Stimulated activated CD4-positive, alpha-beta T cell treated with anti-CD3 and anti-CD28 coated beads, Interleukin-2, amount 100 ng/mL, for 4 hours (primary cell): ENCODE data around the gene MRPL20.
"Not testable (repeated sequence)": the region's sequence is repeated elsewhere in the genome, so short reads cannot be mapped to it uniquely, and the experiment has no call there.

Source experiments
- DNase-seq: peaks from one replicate; pipeline ENCODE4 v3.0.0-alpha.2; 2020; ENCODE audit warnings: low read depth

MRPL20 gene

GRCh38 chr1:1406821-1407635, at the start of gene MRPL20:
TSS of gene MRPL20 (minus strand) at chr1:1407293. CDS start at chr1:1407217, 76 bp downstream.
- DNase-seq, result peak; percentile 92

DNA sequence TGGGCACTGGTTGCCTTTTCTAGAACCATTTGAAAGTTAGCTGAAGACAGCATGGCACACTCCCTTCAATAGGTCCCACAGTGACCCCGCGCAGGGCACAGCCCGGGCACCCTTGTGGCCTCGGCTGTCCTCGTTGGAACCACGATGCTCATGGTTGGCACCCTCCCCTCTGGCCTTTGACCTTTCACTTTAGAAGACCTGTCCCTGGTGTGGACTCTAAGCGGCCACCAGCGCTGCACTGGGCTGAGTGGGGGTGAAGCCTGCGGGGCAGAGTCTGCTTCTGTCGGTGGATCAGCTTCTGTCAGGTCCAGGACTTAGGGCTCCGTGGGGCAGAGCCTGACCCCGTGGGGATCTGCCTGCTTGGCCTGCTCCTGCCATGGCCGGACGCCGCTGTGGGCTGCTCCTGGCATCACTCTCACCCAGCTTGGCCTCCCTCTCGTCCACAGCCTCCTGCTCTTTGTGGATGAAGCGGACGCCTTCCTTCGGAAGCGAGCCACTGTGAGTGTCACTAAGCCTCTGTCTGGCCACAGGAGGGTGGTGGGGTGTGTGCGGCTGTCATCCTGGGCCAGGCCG, 49.7 kb upstream of the MRPL20 start:
- not testable (repeated sequence) for DNase-seq

GRCh38 chr1:1455934-1456333, 48.8 kb upstream of the MRPL20 start:
- DNase-seq, result not testable (repeated sequence)

- DNase-seq, result no peak
Observed at GRCh38 chr1:1455366-1455884, 48.3 kb upstream of the MRPL20 start.

DNA sequence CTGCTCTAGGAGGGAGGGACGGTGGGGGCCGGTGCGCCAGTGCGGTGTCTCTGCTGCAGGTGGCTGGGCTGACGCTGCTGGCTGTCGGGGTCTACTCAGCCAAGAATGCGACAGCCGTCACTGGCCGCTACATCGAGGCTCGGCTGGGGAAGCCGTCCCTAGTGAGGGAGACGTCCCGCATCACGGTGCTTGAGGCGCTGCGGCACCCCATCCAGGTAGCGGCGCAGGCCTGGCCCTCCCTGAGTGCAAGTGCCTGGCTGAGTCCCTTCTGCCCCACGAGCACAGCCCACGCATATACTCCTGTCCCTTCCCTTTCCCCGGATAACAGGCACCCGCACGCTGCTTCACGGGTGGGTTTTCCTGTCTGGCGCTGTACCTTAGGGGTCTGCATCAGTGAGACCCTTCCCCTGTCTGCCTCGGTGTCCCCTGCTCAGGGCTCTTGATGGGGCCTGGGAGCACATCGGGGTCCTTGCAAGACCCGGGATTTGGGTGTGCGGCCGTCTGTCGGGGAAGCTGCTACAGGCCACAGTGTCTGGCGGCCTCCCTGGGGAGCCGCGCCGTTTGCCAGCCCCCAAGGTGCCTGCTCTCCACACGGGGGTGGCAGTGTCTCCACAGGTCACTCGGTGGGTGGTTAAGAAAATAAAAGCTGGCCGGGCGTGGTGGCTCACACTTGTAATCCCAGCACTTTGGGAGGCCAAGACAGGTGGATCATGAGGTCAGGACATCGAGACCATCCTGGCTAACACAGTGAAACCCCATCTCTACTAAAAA, 47.4 kb upstream of the MRPL20 start:
- not testable (repeated sequence) for DNase-seq

GRCh38 chr1:1452882-1453281, 45.8 kb upstream of the MRPL20 start:
- DNase-seq, result no peak

GRCh38 chr1:1452365-1452739, 45.3 kb upstream of the MRPL20 start:
- not testable (repeated sequence) for DNase-seq

GRCh38 chr1:1451696-1452364, 44.7 kb upstream of the MRPL20 start:
- no peak for DNase-seq

DNA sequence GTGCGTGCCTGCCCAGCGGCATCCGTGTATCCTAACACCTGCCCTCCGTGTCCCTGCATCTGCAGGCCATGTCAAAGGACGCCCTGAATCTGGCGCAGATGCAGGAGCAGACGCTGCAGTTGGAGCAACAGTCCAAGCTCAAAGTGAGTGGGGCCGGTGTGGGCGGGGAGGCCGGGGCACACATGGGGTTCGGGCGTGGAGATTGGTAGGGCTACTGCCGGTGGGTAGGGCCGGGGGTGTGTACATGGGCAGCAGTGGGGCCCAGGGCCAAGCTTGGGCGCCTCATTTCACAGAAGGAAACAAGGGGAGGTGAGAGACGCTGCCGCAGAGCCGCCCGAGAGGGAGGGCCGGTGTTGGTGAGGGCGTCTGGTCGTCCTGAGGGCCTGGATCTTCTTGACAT, 43.5 kb upstream of the MRPL20 start:
- DNase-seq, result not testable (repeated sequence)

DNA sequence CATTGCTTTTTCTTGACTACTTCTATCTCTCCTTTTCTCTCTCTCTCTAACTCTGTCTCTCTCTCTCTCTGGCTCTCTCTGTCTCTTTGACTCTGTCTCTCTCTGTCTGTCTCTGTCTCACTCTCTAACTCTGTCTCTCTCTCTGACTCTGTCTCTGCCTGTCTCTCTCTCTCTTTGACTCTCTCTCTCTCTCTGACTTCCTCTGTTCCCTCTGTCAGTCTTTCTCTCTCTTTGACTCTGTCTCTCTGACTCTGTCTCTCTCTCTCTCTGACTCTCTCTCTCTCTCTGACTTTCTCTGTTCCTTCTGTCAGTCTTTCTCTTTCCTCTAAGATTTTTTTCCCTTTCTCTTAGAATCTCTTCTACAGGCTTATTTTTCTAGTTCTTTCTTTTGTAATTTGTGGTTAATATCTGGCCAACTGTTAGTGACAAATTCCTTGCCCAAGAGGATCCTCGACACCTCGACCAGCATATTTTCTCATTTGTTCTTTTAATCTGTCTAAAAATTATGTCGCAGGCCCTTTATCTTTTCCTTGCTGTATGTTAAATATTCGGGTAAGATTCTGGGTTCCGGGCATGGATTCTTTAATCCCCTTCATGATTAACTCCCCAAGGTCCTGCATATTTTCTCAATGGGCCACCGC, 42.1 kb upstream of the MRPL20 start, which contains the start of gene ATAD3C:
Gene ATAD3C, plus strand, starts transcription at position 591 of the 641 bp plus-strand sequence. CDS start 995 bp downstream, outside the sequence.
- no peak for DNase-seq

DNA sequence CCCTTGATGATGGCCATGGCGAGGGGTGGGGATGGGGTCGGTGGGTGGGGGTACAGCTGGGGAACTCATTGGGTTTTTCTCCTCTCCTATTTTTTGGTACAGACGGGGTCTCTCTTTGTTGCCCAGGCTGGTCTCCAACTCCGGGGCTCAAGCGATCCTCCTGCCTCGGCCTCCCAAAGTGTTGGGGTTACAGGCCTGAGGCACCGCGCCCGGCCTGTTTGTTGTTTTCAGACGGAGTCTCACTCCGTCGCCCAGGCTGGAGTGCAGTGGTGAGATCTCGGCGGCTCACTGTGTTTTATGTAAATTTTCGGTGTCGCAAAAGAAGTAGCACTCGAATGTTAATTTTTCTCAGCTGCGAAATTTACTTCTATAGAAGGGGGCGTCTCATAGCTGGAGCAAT, 39.5 kb upstream of the MRPL20 start:
- DNase-seq, result not testable (repeated sequence)

DNA sequence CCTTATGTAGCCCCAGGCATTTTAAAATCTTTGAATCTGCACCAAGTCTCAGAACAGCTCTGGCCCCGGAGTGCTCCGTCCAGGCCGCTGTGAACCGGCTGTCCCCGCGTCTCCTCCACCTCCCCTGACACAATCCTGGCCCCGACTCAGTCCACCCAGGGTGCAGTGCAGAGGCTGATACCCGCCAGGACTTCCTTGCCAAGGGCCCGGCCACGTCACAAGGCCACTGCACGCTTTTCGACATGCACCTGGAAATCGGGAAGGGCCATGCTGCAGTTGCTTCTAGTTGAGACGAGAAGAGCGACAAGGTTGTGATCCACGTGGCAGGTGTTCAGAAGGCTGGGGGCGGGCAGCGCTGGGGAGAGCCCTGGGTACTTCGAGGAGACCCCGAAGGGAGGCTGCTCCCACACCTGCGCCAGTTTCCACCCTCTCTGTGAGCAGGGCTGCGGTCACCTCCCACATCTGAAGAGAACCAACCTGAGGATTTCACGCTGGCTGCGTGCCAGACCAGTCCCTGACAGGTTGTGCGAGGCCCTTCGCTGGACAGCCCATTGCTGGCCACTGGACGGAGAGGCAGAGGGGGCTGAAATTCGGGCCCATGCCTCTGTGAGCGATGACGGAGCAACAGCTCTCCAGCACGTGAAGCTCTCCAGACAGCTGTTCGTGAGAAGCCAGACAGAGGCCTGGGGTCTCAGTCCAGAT, 35.1 kb upstream of the MRPL20 start:
- no peak for DNase-seq

GRCh38 chr1:1441002-1441888, 34.2 kb upstream of the MRPL20 start:
- DNase-seq, result peak; percentile 26

DNA sequence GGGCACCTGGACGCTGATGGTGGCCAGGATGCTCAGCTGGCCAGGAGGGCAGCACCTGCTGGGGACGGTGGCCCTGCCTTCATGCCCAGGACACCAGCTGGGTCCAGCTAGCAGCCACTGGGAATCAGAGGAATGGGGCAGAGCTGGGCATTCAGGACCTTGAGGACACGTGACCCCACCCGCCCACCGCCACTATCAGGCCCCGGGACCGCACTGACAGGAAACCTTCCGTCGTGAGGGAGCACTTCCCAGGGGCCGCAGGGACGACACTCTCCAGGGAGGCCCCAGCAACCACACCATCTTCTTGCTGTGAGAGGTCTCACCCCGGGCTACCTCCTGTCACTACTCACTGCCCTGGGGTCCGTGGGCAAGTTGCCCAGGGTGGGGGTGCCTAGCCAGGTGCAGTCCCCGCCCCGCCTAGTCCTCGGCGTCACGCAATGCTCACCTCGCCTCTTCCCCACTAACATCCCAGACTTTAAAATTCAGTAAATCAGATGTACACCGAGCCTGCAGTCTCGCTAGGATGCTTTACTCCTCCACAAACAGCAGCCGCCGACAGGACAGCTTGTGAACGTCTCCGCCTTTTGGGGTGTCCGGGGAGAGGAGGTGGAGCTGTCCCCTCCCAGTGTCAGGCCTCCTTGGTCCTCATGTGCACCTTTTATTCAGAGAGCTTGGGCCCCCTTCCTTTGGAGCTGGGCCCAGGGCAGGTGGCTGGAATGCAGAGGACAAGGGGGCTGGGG, 33.3 kb upstream of the MRPL20 start:
- DNase-seq, result no peak

DNA sequence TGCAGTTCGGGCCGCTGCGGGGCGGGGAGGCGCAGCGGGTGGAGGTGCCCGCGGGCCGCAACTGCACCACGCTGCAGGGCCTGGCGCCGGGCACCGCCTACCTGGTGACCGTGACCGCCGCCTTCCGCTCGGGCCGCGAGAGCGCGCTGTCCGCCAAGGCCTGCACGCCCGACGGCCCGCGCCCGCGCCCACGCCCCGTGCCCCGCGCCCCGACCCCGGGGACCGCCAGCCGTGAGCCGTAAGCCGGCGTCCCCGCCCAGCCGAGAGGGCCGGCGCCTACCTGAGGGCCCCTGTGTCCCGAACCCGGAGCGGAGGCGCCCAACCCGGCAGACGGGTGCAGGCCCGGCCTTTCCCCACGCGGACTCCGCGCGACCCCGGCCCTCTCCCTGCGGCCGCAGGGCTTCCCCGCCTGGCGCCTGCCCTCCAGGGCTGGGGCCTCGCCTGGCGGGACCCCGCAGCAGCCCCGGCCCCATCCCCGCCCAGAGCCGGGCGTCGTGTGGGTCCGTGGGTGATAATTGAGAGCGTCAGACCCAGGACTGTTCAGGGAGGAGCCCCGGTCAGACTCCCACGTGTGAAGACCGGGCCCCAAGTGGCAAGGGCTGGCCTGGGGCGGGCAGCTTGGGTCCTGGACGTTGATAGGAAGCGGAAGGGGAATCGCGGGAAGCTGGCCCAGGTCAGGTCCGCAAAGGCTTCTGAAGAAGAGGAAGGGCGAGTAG, 32.6 kb upstream of the MRPL20 start:
- no peak for DNase-seq

GRCh38 chr1:1438531-1439381, 31.7 kb upstream of the MRPL20 start:
- no peak for DNase-seq

- DNase-seq, result no peak
Observed at GRCh38 chr1:1437904-1438376, 30.8 kb upstream of the MRPL20 start.
